ENCODE measurements around the gene CACNA1D.

Gene CACNA1D

DNA sequence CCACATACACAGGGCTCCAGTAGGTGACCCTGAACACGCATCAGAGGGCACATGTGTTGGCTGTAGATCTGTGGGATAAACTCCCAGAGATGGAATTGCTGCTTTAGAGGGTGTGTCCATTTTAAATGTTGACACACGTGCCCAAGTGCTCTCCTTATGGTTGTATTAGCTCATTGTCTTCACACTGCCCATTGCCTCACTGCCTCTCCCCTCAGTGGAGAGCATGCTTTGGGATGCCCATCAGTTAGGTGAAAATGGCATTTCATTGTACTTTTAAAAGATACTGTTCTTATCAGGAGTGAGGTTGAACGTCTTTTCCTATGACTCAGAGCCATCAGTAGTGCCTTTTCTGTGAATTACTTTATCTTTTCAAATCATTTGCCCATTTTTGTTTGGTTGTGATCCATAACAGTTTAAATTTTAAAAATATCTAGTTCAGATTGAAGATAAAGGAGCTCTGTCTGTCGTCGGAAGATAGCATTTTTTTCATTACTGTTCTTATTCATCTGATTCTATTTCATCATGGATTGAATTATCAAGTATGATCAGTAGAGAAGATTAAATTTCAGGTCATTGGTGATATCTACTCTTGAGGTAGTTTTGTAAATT is 231.1 kb downstream of the CACNA1D start:
- DNase-seq = no peak

GRCh38 chr3:53726643-53727042 is 232.2 kb downstream of the CACNA1D start:
- DNase-seq = no peak

DNA sequence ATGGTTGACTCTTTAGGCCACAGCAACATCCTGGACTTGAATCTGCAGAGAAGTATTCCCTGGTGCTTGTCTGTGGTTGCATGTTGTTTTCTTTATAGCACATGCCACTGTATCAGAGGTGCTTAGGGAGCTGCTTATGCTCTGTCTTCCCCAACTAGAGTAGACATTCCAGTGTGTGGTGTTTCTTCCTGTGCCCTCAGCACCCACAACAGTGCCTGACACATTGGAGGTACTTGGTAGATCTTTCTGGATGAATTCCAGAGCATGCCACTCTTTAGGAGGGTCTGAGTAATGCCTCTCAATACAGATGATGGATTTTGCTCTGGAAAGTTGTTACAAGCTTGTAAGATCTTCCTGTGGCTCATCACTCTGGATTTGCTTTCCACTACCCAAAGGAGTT is 234.2 kb downstream of the CACNA1D start:
- DNase-seq = no peak

- no peak for DNase-seq
Measured at GRCh38 chr3:53729159-53729558, 234.7 kb downstream of the CACNA1D start.

- no peak for DNase-seq
Measured at GRCh38 chr3:53729618-53730017, 235.2 kb downstream of the CACNA1D start.

DNA sequence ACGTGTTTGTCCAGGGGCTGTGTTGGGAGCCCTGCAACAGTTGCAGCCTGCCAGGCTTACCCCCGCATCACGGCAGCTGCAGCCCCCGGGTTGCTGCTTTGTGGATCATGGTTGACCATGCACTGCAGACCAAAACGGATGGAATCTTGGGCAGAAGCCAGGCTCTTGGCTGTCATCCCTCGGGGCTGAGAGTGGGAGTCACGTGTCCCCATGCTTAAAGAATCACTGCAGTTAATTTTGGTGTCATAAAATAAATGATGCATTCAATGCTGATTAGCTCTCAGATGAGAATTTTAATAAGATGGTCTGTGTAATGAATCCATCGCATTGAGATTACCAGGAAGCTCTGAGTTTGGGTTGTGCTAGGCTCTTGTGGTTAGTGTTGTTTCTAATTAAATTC is 236.2 kb downstream of the CACNA1D start:
- DNase-seq = no peak

DNA sequence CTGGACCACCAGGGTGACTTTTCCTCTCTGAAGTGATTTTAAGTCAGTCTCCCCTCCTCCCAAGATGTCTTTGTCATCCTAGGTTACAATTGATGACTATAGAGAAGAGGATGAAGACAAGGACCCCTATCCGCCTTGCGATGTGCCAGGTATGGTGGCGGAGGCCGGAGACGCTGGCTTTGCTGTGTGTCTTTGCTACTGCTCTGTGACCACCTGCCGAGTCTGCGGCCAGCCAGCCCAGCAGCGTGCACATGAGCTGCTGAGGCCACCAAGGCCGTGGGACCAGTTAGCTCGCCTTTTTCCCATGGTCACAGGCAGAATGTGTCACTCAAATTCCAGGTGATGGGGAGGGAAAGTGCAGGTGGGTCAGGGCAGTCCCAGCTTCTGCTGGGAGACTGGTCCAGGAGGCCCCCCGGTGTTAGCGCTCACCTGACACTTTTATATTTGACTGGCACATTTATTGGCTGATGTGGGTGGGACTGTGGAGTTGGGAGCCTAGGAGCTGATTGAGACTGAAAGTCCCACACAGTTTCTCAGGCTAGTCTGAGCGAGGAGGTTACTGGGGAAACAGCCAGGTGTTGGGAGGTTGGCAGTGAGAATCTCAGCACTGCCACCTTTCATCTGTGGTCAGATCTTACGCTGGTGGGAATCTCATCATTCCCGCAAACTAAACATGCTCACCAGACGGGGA is 237.7 kb downstream of the CACNA1D start:
- no peak for DNase-seq

- DNase-seq = no peak
Measured at GRCh38 chr3:53733446-53733845, 239.0 kb downstream of the CACNA1D start.

DNA sequence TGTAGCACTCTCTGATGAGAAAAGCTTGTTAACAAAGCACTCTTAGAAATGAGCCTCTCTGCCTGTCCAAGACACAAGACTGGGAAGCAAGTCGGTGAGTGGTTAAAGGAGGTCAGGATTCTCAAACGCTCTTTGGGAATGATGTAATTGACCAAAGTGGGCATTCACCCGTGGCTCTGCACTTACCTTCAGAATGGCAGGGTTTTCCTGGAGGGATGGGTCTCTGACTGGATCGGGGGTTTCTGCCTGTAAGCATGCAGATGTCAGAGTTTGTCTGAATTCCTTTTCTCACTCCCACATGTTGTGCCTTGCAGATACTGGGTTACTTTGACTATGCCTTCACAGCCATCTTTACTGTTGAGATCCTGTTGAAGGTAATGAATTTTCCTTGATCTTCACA is 245.6 kb downstream of the CACNA1D start:
- no peak for DNase-seq

- no peak for DNase-seq
Measured at GRCh38 chr3:53740956-53741355, 246.5 kb downstream of the CACNA1D start.

GRCh38 chr3:53744351-53744750 is 249.9 kb downstream of the CACNA1D start:
- DNase-seq = peak; percentile 50

GRCh38 chr3:53747559-53747958 is 253.1 kb downstream of the CACNA1D start:
- DNase-seq = no peak

- no peak for DNase-seq
Measured at GRCh38 chr3:53748512-53749271, 254.3 kb downstream of the CACNA1D start.

DNA sequence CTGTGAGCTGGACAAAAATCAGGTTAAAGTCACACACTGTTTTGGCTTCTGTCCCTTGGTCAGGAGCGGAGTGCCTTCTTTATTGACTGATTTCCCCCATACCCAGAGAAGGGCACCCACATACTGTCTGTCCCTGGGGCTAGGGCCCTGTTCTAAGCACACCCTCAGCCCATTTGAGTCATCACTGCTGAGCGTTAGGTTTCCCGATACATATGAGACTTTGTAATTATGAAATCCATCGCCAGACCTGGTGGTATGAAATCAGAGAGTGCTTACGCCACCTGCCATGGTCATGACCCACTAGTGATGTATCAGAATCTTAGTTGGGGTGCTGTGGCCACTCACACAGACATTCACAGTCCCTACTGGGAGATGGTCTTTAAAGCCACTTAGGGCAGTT is 255.0 kb downstream of the CACNA1D start:
- no peak for DNase-seq

- DNase-seq = no peak
Measured at GRCh38 chr3:53750253-53751210, 256.1 kb downstream of the CACNA1D start.

DNA sequence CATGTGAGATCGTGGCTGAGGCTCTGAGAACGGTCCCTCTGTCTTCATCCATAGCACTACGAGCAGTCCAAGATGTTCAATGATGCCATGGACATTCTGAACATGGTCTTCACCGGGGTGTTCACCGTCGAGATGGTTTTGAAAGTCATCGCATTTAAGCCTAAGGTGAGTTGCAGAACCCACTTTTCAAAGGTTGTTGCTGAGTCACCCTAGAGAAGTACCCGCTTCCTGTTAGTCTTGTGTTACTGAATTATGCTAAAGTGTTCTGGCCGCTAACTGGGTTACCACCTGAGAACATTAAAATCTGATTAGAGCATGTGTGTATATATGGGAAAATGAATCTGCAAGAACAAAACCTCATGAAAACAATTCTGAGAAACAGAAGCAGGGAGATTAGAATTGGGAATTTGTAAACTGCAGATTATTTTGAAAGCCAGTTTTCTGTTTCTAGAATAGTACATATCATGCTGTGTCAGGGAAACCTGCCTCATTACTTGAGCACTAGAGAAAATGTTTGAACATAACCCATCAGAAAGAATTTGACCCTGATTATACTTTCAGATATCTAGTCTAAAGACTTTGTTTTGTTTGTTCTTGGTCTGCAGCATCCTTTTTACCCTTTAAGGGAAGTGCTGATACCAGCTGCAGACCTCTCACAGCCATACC is 259.2 kb downstream of the CACNA1D start:
- no peak for DNase-seq

- DNase-seq = no peak
Measured at GRCh38 chr3:53754325-53754724, 259.9 kb downstream of the CACNA1D start.

DNA sequence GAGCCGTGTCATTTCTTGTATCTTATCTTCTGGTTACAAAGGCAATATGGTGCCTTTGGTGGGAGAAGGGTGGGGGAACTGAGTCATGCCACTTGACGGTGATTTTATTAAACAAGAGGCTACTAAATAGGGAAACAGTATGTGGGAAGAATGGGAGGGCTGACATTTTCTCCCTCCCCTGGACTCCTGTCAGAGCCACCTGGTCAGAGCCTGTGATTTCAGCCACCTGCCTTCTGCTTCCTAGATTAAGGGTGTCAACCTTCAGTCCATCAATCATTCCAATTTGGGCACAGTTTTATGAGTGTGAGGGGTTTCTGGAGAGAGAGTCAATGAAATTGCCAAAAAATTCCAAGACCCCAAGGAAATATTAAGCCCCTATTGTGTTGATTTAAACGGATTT is 264.4 kb downstream of the CACNA1D start:
- no peak for DNase-seq

GRCh38 chr3:53763353-53763752 is 268.9 kb downstream of the CACNA1D start:
- no peak for DNase-seq

- DNase-seq = peak; percentile 73
Measured at GRCh38 chr3:53764026-53764775, 269.8 kb downstream of the CACNA1D start.

GRCh38 chr3:53765753-53766152 is 271.3 kb downstream of the CACNA1D start:
- no peak for DNase-seq

DNA sequence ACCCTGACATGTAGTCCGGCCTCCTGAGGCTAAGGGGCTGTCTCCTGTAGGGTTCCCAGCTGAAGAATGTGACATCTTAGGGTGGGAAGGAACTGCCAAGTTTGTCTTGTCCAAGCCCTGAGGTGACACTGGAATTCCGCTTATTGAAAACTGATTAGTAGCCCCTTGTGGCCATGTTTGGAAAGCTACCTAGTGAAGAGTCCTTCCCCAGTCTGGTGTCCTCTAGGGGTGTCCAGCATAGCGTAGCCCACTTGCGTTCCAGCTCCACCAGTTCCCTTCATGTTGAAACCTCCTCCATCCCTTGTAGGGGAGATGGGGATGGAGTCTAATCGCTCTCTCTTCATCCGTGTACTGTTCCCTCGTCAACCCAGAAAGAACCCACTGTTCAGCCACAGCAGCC is 272.3 kb downstream of the CACNA1D start:
- DNase-seq = no peak

Measured in SHP77 treated with DMSO at 0.1 percent for 48 hours (cell line).